Neural cell (in vitro differentiated cells): ENCODE results near the gene EPAS1. TPM values are rescaled to one million over a fixed set of nuclear protein-coding genes. Genes with fewer than 3 reads are reported as not detected.

Source experiments
- H2AFZ ChIP-seq: fragments of 200-600, 300-800 bp; sonication (generic), shearing (Covaris generic); 2 replicates; pipeline ENCODE4 v1.6.0; 2014; ENCODE audit warnings: low read depth, mild to moderate bottlenecking, antibody characterized with exemption, low read length, moderate library complexity
- H3F3A ChIP-seq: fragments of 200-600 bp; shearing (Covaris generic); 2 replicates; pipeline ENCODE4 v1.6.1; 2016; ENCODE audit warnings: mild to moderate bottlenecking, moderate library complexity, mixed read lengths, antibody characterized with exemption, low read length; ENCODE audit not compliant: insufficient read depth, poor library complexity, severe bottlenecking
- H3K27ac ChIP-seq: fragments of 200-600, 300-800 bp; sonication (generic), shearing (Covaris generic); 2 replicates; pipeline ENCODE4 v1.5.1; 2014; ENCODE audit warnings: mild to moderate bottlenecking, low read length, moderate library complexity
- H3K27me3 ChIP-seq: fragments of 300-800, 200-600 bp; sonication (generic), shearing (Covaris generic); 2 replicates; pipeline ENCODE4 v1.6.0; 2014; ENCODE audit warnings: mild to moderate bottlenecking, low read depth, low read length, moderate library complexity; ENCODE audit not compliant: insufficient read depth
- H3K36me3 ChIP-seq: fragments of 300-800, 200-600 bp; sonication (generic), shearing (Covaris generic); 2 replicates; pipeline ENCODE4 v1.5.1; 2014; ENCODE audit warnings: mild to moderate bottlenecking, antibody characterized with exemption, low read length, moderate library complexity; ENCODE audit not compliant: insufficient read depth
- H3K4me2 ChIP-seq: fragments of 300-800, 200-600 bp; sonication (generic), shearing (Covaris generic); 2 replicates; pipeline ENCODE4 v1.6.0; 2014; ENCODE audit warnings: mild to moderate bottlenecking, low read length
- H3K4me3 ChIP-seq: fragments of 300-800, 200-600 bp; sonication (generic), shearing (Covaris generic); 2 replicates; pipeline ENCODE4 v1.5.1; 2014; ENCODE audit warnings: mild to moderate bottlenecking, low read length, moderate library complexity
- H3K79me2 ChIP-seq: fragments of 200-600 bp; shearing (Covaris generic); replicated peaks from 2 replicates; pipeline ENCODE4 v1.6.0; 2014; ENCODE audit warnings: mild to moderate bottlenecking, low read length, moderate library complexity; ENCODE audit not compliant: insufficient read depth
- H3K9ac ChIP-seq: fragments of 300-800, 200-600 bp; sonication (generic), shearing (Covaris generic); 2 replicates; pipeline ENCODE4 v1.6.1; 2016; ENCODE audit warnings: mild to moderate bottlenecking, low read length, mixed read lengths
- H3K9me2 ChIP-seq: fragments of 200-600 bp; shearing (Covaris generic); 2 replicates; pipeline ENCODE4 v1.6.1; 2016; ENCODE audit warnings: mild to moderate bottlenecking, low read length, mixed read lengths; ENCODE audit not compliant: insufficient read depth
- H3K9me3 ChIP-seq: fragments of 200-600, 300-800 bp; sonication (generic), shearing (Covaris generic); 2 replicates; pipeline ENCODE4 v1.6.1; 2016; ENCODE audit warnings: mild to moderate bottlenecking, mixed run types, low read length, moderate library complexity, mixed read lengths
- H4K20me1 ChIP-seq: fragments of 200-600 bp; shearing (Covaris generic); 2 replicates; pipeline ENCODE4 v1.6.1; 2016; ENCODE audit warnings: mild to moderate bottlenecking, mixed run types; ENCODE audit not compliant: insufficient read depth
- EP300 ChIP-seq: fragments of 450-650 bp; conservative IDR thresholded peaks from 2 replicates; pipeline ENCODE4 v1.6.1; 2014; ENCODE audit warnings: antibody characterized with exemption, mild to moderate bottlenecking, moderate library complexity; ENCODE audit not compliant: poor library complexity, severe bottlenecking
- EZH2 ChIP-seq: fragments of 200-600, 300-800 bp; shearing (Covaris generic), sonication (generic); IDR thresholded peaks from 2 replicates; pipeline ENCODE4 v1.6.1; 2014; ENCODE audit warnings: antibody characterized with exemption, low read length, borderline replicate concordance, mild to moderate bottlenecking; ENCODE audit not compliant: insufficient read depth, poor library complexity, severe bottlenecking
- POLR2AphosphoS5 ChIP-seq: IDR thresholded peaks from 2 replicates; pipeline ENCODE4 v1.6.1; 2012
- RAD21 ChIP-seq: fragments of 450-650 bp; conservative IDR thresholded peaks from 2 replicates; pipeline ENCODE4 v1.6.1; 2014; ENCODE audit warnings: antibody characterized with exemption, mild to moderate bottlenecking, moderate library complexity
- REST ChIP-seq: IDR thresholded peaks from 2 replicates; pipeline ENCODE4 v1.6.1; 2012; ENCODE audit warnings: borderline replicate concordance
- SMC3 ChIP-seq: fragments of 450-650 bp; conservative IDR thresholded peaks from 2 replicates; pipeline ENCODE4 v1.6.1; 2014; ENCODE audit warnings: antibody characterized with exemption, mild to moderate bottlenecking, moderate library complexity; ENCODE audit not compliant: poor library complexity
- polyA plus RNA-seq: library from polyadenylated mRNA; depleted of rRNA; stranded (reverse); fragments of >200 nt; gene quantifications from 2 replicates; pipeline ENCODE4 v1.2.3, GENCODE V29; 2014

The EPAS1 gene
- polyA plus RNA-seq, 1 donor from 2014 or later = not detected

GRCh38 chr2:46339676-46340459 lies 42.7 kb downstream of the EPAS1 start:
- Histone ChIP-seq H3K79me2 (no peaks in the 10 kb centered on the region), H4K20me1 (no peaks in the 10 kb centered on the region), H3K4me3 (no peak overlapping the region), H3K9me3 (no peaks in the 10 kb centered on the region), H3K36me3 (no peaks in the 10 kb centered on the region), H2AFZ (no peak overlapping the region), H3K9me2 (no peaks in the 10 kb centered on the region), H3F3A (no peaks in the 10 kb centered on the region), H3K27me3 (no peaks in the 10 kb centered on the region), H3K27ac (no peak overlapping the region), H3K4me2 (no peak overlapping the region), H3K9ac (no peak overlapping the region)
- TF ChIP-seq POLR2AphosphoS5 = no peak
- TF ChIP-seq EP300 = no peak
- TF ChIP-seq RAD21 = no peak
- no peak for TF ChIP-seq EZH2
- no peak for TF ChIP-seq SMC3

GRCh38 chr2:46340740-46341420 lies 43.7 kb downstream of the EPAS1 start:
- no peaks in the 10 kb centered on the region for H3K79me2 ChIP-seq
- no peaks in the 10 kb centered on the region for H3K27me3 ChIP-seq
- no peak for TF ChIP-seq SMC3
- no peak for TF ChIP-seq POLR2AphosphoS5
- no peak for TF ChIP-seq REST
- no peak for TF ChIP-seq EZH2
- H3K9me3 ChIP-seq = no peaks in the 10 kb centered on the region
- no peaks in the 10 kb centered on the region for H3K9me2 ChIP-seq
- no peak overlapping the region for H2AFZ ChIP-seq
- no peak overlapping the region for H3K4me2 ChIP-seq
- H3K9ac ChIP-seq = no peak overlapping the region
- no peak overlapping the region for H3K27ac ChIP-seq
- no peaks in the 10 kb centered on the region for H3K36me3 ChIP-seq
- no peak overlapping the region for H3K4me3 ChIP-seq
- H3F3A ChIP-seq = no peaks in the 10 kb centered on the region
- H4K20me1 ChIP-seq = no peaks in the 10 kb centered on the region

GRCh38 chr2:46342566-46343315 lies 45.5 kb downstream of the EPAS1 start:
- Histone ChIP-seq H3K9me3 (no peaks in the 10 kb centered on the region), H3K4me2 (no peak overlapping the region), H3K9me2 (no peaks in the 10 kb centered on the region), H3K36me3 (no peaks in the 10 kb centered on the region), H2AFZ (no peak overlapping the region), H3K27ac (no peak overlapping the region), H3K4me3 (no peak overlapping the region), H4K20me1 (no peaks in the 10 kb centered on the region), H3K9ac (no peak overlapping the region), H3F3A (no peaks in the 10 kb centered on the region), H3K79me2 (no peaks in the 10 kb centered on the region), H3K27me3 (no peaks in the 10 kb centered on the region)
- no peak for TF ChIP-seq REST
